Medulla oblongata (tissue), 1 donor: ENCODE results near the gene EFCAB5.
"Not testable (repeated sequence)": the region's sequence is repeated elsewhere in the genome, so short reads cannot be mapped to it uniquely, and the experiment has no call there.

ENCODE experiments used
- DNase-seq: peaks from one replicate; pipeline ENCODE4 v3.0.0-alpha.2; 2015; ENCODE audit errors: extremely low spot score

The EFCAB5 gene

DNA sequence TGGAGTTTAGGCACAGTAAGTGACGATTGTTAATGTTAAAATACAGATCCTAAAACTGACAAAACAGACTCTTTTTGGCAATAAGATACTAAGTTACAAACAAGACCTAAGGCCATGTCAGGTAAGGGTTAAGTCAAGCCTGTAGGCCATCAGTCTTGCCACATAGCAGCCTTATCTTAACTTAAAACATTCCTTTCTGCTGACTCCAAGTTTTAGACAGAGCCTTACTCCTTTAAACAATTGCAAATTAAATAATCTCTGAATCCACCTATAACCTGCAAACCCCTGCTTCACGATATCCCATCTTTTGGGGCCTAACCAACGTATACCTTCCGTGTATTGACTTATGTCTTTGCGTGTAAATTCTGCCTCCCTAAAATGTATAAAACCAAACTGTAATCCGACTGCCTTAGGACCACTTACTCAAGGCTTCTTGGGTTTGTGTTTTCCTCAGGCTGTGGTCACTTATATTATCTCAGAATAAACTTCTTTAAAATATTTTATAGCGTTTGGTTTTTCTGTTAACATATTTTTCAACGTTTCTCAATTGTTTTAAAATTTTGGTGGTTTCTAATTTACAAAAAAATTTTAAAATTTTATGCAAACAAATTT lies 64.4 kb downstream of the EFCAB5 start:
- DNase-seq, result no peak

DNA sequence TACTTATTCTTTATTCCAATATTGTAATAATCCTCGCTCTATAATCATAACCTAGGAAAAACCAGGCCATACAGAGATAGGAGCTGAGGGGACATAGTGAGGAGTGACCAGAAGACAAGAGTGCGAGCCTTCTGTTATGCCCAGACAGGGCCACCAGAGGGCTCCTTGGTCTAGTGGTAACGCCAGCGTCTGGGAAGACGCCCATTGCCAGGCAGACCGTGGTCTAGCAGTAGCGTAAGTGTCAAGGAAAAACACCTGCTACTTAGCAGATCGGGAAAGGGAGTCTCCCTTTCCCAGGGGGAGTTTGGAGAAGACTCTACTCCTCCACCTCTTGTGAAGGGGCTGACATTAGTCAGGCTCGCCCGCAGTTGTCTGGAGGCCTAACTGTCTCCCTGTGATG lies 70.5 kb downstream of the EFCAB5 start:
- DNase-seq, result not testable (repeated sequence)

DNA sequence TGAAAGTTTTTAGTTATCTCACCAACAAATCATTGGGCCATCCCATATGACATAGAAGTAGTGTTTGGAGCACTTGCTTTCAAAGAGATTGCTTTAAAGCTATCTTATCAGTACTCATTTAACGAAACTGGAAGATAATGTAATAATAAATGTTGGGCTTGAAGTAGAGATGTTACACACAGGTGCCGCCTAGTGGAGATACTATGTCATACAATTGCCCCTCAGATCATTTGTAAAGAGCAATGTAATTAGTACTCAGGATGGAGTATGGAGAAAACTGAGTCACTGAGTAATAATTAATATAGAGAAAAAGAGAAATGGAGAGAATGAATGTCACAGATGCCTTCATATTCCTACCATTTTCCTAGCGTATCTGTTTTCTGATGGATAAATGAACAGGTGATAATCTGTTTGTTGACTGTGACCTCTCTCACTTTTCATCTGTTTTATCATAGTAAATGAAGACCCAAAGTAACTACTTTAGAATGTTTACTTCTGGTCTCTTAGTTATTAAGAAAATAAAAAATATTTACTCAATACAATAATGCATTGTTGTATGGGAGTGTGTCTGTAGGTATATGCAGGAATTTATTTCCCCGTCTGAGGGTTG lies 80.4 kb downstream of the EFCAB5 start:
- peak; percentile 63 for DNase-seq

DNA sequence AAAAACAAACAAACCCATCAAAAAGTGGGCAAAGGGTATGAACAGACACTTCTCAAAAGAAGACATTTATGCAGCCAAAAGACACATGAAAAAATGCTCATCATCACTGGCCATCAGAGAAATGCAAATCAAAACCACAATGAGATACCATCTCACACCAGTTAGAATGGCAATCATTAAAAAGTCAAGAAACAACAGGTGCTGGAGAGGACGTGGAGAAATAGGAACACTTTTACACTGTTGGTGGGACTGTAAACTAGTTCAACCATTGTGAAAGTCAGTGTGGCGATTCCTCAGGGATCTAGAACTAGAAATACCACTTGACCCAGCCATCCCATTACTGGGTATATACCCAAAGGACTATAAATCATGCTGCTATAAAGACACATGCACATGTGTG lies 83.9 kb downstream of the EFCAB5 start:
- DNase-seq, result not testable (repeated sequence)

DNA sequence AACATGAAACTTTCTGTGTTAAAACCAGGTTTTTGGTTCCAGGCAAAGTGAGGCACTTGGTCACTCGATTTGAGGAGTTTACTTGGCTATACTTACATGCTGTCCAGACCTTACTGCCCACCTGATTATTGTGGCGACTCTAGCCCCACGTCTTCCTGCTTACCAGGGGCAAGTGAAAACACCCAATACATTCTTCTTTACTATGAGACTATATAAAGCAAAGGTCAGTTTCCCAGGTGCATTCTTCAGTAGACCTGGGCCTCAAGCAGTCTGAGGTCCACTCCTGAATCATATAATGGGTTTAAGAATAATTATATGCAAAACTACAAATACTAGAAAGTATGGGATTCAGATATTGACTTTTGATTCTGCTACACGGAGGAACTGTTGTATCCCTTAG lies 86.2 kb downstream of the EFCAB5 start:
- no peak for DNase-seq

DNA sequence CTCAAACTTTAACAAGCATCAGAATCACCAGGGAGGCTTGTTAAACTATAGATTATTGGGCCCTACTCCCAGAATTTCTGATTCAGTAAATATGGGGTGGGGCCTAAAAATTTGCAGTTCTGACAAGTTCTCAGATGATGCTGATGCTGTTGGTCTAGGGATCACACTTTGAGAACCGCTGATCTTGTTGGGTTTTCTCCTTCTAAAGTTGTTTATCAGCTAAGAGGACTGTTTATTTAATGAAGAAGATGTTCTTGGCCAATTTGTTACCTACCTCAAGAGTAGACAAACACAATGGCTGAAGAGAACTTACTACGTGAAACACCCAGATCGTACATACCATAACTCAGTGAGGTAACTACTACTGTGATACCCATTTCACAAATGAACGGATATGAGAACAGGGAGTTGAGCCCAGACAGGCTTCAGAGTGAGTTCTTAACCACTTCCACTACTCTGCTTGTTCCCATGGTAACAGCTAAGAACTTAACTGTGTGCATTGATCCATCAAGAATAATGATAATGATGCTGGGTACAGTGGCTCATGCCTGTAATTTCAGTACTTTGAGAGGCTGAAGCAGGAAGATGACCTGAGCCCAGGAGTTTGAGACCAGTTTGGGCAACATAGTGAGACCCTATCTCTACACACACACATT lies 89.9 kb downstream of the EFCAB5 start:
- DNase-seq, result no peak

DNA sequence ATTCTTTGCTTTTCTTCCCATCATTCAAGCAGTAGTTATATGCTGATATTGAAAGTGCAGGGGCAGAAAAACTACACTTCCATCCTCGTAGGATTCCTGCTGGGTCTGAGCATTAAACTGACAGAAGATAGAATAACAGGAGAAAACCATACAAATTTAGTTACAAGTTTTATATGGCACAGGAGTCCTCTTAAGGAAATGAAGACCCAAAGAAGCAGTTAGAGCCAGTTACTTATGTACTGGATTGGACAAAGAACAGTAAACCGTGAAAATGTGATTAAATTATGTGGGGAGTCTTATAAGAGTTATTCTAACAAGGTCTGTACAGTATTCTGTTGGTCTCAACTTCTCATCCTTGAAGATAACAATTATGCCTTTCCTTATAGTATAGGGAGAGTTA lies 93.9 kb downstream of the EFCAB5 start:
- DNase-seq, result no peak

DNA sequence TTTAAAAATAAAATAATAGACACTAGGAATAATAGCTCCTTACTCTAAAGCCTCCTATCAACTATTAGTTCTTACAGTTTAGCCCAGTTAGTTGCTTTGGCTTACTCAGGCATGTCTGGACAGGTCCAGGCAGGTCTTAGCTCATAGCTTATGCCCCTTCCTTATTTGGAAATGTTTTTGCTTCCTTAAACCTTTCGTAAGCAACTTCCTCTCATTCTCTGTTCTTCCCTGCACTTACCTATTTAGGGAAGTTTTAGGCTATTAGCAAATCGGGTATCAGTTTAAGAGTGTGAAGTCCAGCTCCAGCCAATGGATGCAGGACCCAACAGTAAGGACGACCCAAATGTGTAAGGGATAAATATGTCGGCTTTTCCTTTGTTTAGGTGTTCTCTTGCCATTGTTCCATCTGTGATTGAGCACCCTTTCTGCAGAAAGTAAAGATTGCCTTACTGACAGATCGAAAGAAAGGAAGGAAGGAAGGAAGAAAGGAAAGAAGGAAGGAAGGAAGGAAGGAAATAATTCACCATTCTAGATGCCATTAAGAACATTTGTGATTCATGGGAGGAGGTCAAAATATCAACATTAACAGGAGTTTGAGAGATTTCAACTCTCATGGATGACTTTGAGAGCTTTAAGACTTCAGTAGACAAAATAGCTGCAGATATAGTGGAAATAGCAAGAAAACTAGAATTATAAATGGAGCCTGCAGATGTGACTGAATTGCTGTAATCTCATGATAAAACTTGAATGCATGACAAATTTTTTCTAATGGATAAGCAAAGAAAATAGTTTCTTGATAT lies 99.5 kb downstream of the EFCAB5 start:
- DNase-seq, result peak; percentile 5

DNA sequence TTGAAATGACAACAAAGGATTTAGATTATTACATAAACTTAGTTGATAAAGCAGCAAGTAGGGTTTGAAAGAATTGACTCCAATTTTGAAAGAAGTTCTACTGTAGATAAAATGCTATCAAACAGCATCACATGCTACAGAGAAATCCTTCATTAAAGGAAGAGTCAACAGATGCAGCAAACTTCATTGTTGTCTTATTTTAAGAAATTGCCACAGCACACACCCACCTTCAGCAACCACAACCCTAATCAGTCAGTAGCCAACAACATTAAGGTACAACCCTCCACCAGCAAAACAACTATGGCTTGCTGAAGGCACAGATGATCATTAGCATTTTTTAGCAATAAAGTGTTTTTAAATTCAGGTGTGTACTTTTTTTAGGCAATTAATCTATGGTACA lies 100.1 kb downstream of the EFCAB5 start:
- DNase-seq, result no peak

DNA sequence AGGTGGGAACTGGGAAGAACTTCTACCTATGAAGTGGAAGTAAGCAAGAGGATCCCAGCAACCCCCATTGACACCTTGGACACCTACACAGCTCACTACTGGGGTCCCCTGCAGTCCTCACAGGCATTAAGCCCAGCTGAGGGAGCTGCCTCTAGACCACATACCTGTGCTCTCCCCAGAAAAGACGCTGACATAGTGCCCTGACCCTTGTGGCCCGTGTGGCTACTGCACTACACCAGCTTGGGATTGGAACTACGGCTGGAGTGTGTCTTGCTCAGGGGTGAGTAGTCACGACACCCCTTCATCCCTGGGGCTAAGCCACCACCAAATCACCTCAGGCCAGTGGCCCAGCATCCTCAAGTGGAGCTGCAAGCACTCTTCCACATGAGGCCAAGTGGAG lies 120.9 kb downstream of the EFCAB5 start:
- DNase-seq, result no peak

DNA sequence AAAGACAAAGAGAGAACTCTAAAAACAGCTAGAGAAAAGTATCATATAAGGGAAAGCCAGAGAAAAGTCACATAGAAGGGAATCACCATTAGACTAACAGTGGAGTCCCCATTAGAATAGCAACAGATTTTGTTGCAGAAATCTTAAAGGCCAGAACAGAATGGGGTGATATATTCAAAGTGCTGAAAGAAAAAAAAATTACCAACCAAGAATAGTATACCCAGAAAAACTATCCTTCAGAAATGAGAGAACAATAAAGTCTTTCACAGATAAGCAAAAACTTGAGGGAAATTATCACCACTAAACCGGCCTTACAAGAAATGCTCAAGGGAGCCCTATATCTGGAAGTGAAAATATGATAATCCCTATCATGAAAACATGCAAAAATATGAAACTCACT lies 123.3 kb downstream of the EFCAB5 start:
- no peak for DNase-seq

DNA sequence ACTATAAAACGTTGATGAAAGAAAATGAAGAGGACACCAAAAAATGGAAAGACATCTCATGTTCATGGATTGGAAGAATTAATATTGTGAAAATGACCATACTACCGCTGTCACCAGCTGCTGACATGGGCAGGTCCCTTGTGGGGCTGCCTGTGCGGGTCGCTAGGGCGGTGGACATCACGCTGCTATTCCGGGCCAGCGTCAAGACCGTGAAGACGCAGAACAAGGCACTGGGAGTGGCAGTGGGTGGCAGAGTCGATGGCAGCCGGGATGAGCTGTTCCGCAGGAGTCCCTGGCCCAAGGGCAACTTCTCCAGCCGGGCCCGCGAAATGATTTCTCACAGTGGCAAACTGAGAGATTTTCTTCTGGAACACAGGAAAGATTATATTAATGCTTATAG lies 127.0 kb downstream of the EFCAB5 start:
- DNase-seq, result no peak

DNA sequence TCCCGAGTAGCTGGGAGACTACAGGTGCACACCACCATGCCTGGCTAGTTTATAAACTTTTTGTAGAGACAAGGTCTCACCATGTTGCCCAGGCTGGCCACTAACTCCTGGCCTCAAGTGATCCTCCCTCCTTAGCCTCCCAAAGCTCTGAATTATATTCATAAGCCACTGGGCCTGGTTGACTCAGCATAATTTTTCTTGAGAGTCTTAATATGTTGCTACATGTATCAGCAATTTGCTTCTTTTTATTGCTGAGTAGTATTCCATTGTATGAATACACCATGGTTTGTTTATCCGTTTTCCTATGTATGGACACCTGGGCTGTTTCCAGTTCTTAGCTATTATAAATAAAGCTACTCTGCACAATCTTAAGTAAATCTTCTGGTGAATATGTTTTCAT lies 132.8 kb downstream of the EFCAB5 start:
- no peak for DNase-seq

DNA sequence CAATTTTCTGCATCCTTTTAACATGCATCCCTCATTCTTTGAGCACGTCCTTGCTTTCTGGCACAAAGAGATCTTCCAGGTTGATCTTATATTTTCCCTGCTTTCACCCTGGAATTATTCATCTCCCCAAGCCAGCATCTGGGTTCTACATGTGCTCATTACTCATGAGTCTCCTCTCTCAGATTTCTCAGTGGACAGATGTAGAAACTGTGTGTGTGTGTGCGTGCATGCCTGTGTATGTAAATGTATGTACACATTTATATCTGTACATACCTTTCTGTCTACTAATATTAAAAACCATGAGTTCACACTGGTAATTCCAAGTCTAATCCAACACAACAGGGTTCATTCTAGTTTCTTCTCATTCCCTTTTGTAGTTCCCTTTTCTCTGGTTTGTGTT lies 133.3 kb downstream of the EFCAB5 start:
- DNase-seq, result no peak

DNA sequence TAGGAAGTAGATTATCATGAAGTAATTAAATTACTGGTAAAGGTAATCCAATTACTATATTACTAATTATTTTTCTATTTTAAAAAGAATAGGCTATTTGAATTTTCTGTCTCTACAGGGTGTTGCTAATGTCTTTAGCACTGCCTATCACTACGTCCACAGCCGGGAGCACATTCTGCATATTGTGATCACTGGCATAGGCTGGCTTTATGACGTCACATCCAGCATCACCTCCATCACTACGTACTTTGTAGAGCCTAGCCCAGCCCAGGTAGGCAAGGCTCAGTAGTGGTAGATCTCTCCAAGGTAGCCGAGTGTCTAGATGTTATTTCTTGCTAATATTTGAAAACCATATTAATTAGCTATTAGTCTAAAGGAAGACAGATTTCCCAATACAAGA lies 141.3 kb downstream of the EFCAB5 start:
- DNase-seq, result no peak

DNA sequence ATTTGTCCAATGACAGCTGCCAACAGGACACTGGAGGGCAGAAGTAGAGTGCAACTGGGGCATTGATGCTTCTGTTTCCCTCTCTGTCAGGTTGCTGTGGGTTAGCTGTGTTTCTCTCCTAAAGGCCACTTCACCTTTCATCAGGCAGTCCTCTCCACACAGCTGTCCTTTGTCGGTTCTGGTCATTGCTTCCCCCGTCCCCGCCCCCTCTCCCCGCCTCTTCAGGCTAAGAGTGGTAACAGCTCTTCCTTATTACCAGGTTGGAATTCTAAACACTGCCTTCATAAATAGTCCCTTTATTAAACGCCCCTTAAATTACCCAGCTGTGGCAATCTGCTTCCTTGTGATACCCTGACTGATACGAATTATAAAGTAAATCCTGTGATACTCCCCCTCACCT lies 143.4 kb downstream of the EFCAB5 start:
- no peak for DNase-seq

DNA sequence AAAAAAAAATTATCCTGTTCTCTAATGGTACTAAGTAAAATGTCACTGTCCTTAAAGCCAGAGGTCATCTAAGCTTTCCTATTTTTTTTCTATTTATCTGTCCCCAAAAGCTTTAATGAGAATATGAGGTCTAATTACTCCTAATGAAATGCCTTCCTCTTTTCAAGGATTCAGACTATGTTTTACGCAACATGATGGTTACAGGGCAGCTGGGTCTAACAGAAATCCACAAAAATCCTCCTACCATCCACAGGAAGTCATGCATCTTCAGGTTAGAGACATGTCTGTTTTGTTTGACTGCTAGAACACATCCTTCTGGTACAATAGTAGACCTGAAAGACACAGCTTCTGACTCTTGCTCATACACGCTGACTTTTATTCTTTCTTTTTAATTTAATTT lies 145.5 kb downstream of the EFCAB5 start:
- no peak for DNase-seq

DNA sequence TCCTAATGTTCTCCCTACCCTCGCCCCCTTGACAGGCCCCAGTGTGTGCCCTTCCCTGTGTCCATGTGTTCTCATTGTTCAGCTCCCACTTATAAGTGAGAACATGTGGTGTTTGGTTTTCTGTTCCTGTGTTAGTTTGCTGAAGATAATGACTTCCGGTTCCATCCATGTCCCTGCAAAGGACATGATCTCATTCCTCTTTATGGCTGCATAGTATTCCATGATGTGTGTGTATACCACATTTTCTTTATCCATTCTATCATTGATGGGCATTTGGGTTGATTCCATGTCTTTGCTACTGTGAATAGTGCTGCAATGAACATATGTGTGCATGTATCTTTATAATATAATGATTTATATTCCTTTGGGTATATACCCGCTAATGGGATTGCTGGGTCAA lies 146.0 kb downstream of the EFCAB5 start:
- not testable (repeated sequence) for DNase-seq

DNA sequence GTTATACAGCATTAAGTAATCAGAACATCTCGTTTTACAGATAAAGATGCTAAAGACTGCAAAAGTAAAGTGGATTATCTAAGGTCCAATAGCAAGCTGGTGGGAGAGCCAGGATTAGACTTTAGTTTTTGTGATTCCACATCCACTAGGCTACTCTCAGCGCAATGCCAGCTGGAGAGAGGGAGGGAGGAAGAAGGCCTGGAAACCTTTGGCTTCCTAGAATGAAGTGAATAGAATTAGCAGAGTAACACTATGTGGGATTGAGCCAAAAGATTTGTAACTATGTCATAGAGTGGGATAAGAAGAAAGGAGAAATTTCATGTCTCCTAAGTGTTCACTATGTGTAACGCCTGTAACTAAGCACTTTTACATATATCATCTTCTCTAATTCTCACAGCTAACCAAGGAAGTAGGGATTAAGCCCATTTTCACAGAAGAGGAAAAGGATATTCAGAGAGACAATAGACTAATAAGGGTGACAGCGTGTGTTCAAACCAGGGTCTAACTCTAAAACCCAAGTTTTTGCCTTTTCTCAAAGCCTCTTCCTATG lies 149.8 kb downstream of the EFCAB5 start:
- DNase-seq, result no peak

DNA sequence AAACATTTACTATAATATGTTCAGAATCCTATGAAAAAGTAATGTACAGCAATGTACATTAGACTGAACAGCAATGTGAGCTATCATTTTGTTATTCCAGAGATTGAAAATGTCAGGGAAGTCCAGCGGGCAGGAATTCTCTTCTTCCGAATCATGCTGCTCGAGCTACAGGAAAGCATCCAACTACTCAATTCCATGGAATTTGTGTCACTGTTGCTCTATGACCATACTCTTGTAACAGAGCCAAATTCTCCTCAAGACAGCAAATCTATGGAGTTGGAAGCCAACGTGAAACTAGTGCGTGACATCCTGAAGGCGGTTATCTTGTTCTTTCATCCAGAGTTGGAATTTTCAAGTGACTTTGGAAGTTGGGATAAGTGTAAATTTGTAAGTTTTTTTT lies 150.3 kb downstream of the EFCAB5 start:
- no peak for DNase-seq

DNA sequence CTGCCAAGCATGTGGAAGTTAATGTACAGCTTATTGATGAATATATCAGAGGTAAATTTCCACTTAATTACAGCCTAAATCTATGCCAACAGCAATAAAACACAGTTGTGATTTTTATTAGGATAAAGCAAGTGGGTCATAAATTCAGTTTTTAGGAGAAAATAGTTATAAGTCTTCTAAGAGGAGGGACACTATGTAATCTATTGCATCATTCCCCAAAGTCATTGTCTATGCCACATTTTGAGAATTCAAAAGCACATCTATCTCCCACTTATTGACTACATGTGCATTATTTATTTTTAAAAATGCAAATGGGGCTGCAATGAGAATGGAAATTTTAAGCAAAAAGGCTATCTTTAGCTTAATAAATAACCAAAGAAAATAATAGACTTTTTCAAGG lies 151.5 kb downstream of the EFCAB5 start:
- DNase-seq, result no peak

DNA sequence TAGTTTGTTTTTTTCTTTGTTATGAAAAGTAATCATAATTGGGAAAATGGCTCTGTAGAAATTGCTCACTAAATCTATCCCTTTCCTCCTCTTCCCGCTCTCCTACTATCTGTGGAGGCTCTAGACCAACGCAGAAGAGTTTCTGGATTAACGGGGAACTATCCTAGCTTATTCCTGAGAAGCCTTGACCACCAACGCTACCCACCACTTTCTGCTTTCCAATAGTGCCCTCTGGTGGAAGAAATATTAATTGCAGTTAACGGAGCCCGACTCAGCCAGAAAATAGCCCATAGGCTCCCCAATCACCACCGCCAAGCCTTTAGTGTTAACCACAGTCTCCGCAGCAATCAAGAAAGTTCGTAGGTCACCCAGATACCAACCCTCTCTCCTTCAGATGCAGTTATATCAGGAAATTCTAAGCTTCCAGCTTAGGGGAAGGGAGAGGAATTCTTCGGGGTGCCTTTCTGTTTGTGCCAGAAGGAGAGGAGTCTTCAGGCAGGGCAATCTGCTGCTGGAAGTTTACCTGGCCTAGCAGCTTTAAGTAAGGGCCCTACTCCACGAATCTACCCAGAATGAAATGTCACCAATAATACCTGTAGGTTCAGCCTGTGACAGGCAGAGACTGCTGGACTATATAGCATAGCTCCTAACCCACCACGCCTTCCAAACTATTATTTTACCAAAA lies 152.2 kb downstream of the EFCAB5 start:
- peak; percentile 79 for DNase-seq
